ENCODE results near the gene C1orf53. TPM values are rescaled to one million over a fixed set of nuclear protein-coding genes. Genes with fewer than 3 reads are reported as not detected.

Gene C1orf53
- total RNA-seq, 1 donor from 2014 or later = 4.1 TPM

- peaks cover 6% of the 10 kb centered on the region for H3K36me3 Mint-ChIP-seq (ENCODE audit: low read depth)
- H3K4me3 Mint-ChIP-seq (ENCODE audit: unreplicated experiment) = peak overlapping the region; percentile 55
- H3K27ac Mint-ChIP-seq (ENCODE audit: unreplicated experiment) = no peak overlapping the region
- peaks cover 50% of the 10 kb centered on the region for H3K4me1 Mint-ChIP-seq (ENCODE audit: low read depth)
- H3K27me3 Mint-ChIP-seq (ENCODE audit: low read depth) = peaks cover 91% of the 10 kb centered on the region
- no peaks in the 10 kb centered on the region for H3K9me3 Mint-ChIP-seq (ENCODE audit: low read depth)
- no peak for DNase-seq (ENCODE audit: low spot score)
- TF ChIP-seq CTCF (IDR thresholded peaks at IDR 0.05) = no peak
These were observed 9.6 kb downstream of the C1orf53 start for GRCh38 chr1:197911857-197912696.

GRCh38 chr1:197912739-197913494, 10.5 kb downstream of the C1orf53 start:
- H3K9me3 Mint-ChIP-seq (ENCODE audit: low read depth) = no peaks in the 10 kb centered on the region
- peaks cover 59% of the 10 kb centered on the region for H3K4me1 Mint-ChIP-seq (ENCODE audit: low read depth)
- H3K4me3 Mint-ChIP-seq (ENCODE audit: unreplicated experiment) = peak overlapping the region; percentile 55
- TF ChIP-seq CTCF (IDR thresholded peaks at IDR 0.05) = no peak
- no peak overlapping the region for H3K27ac Mint-ChIP-seq (ENCODE audit: unreplicated experiment)
- DNase-seq (ENCODE audit: low spot score) = no peak
- peaks cover 6% of the 10 kb centered on the region for H3K36me3 Mint-ChIP-seq (ENCODE audit: low read depth)
- peaks cover 96% of the 10 kb centered on the region for H3K27me3 Mint-ChIP-seq (ENCODE audit: low read depth)

- DNase-seq (ENCODE audit: low spot score) = no peak
- Mint-ChIP-seq H3K27me3 (ENCODE audit: low read depth) (peaks cover 94% of the 10 kb centered on the region), H3K36me3 (ENCODE audit: low read depth) (peaks cover 8% of the 10 kb centered on the region), H3K4me1 (ENCODE audit: low read depth) (peaks cover 61% of the 10 kb centered on the region), H3K4me3 (ENCODE audit: unreplicated experiment) (no peak overlapping the region), H3K9me3 (ENCODE audit: low read depth) (no peaks in the 10 kb centered on the region), H3K27ac (ENCODE audit: unreplicated experiment) (no peak overlapping the region)
- no peak for TF ChIP-seq CTCF (IDR thresholded peaks at IDR 0.05)
These were observed 11.3 kb downstream of the C1orf53 start for GRCh38 chr1:197913495-197914276.

GRCh38 chr1:197914510-197914909, 12.1 kb downstream of the C1orf53 start:
- TF ChIP-seq CTCF (IDR thresholded peaks at IDR 0.05) = no peak
- peaks cover 96% of the 10 kb centered on the region for H3K27me3 Mint-ChIP-seq (ENCODE audit: low read depth)

More at GRCh38 chr1:197914510-197914909, 12.1 kb downstream of the C1orf53 start:
- H3K4me3 Mint-ChIP-seq (ENCODE audit: unreplicated experiment) = no peak overlapping the region
- no peak overlapping the region for H3K27ac Mint-ChIP-seq (ENCODE audit: unreplicated experiment)
- DNase-seq (ENCODE audit: low spot score) = no peak
- H3K36me3 Mint-ChIP-seq (ENCODE audit: low read depth) = peaks cover 5% of the 10 kb centered on the region
- no peaks in the 10 kb centered on the region for H3K9me3 Mint-ChIP-seq (ENCODE audit: low read depth)
- peaks cover 57% of the 10 kb centered on the region for H3K4me1 Mint-ChIP-seq (ENCODE audit: low read depth)
